Subcutaneous adipose tissue (tissue), 4 donors: ENCODE results near the gene PHETA1. TPM values are rescaled to one million over a fixed set of nuclear protein-coding genes. Genes with fewer than 3 reads are reported as not detected.

Experiments
- CTCF ChIP-seq: fragments of 450-650 bp; IDR thresholded peaks from one replicate; pipeline ENCODE4 v1.5.1; 2016; ENCODE audit warnings: low read depth, mild to moderate bottlenecking, control low read depth, antibody characterized with exemption, moderate library complexity
- total RNA-seq, 4 donors: library from RNA; depleted of rRNA; stranded (reverse); fragments of >200 nt; gene quantifications; one replicate each; pipeline ENCODE4 v1.1.0, GENCODE V29; 2016

Gene PHETA1
- total RNA-seq, 4 donors from 2014 or later: 2.8 to 14.1 (median 7.1) TPM

- TF ChIP-seq CTCF: no peak
Observed at GRCh38 chr12:111377440-111377839, 8.5 kb upstream of the PHETA1 start.

GRCh38 chr12:111369496-111370220 lies 763 bp upstream of the PHETA1 start:
- TF ChIP-seq CTCF: no peak

- no peak for TF ChIP-seq CTCF
Observed at GRCh38 chr12:111368291-111368787, 556 bp downstream of the PHETA1 start.

GRCh38 chr12:111367661-111368221 lies 1.2 kb downstream of the PHETA1 start:
- TF ChIP-seq CTCF: no peak

GRCh38 chr12:111366583-111366982 lies 2.3 kb downstream of the PHETA1 start:
- no peak for TF ChIP-seq CTCF

GRCh38 chr12:111366075-111366474 lies 2.8 kb downstream of the PHETA1 start:
- TF ChIP-seq CTCF: no peak

- TF ChIP-seq CTCF: no peak
Observed at GRCh38 chr12:111363578-111363977, 5.3 kb downstream of the PHETA1 start.
